Activated T-helper 2 cell treated with anti-CD3 and anti-CD28 coated beads, Interferon-gamma antibody, Interleukin-2, Interleukin-4, amounts not matched to agents 10 μg/mL and 5 μg/mL and 100 μg/mL, durations not matched to agents 14 hours and 24 hours and 36 hours (primary cell): ENCODE results near the gene DYNLT2. TPM values are rescaled to one million over a fixed set of nuclear protein-coding genes. Genes with fewer than 3 reads are reported as not detected.
"Not testable (repeated sequence)": the region's sequence is repeated elsewhere in the genome, so short reads cannot be mapped to it uniquely, and the experiment has no call there.

Experiments used
- DNase-seq: peaks from one replicate; pipeline ENCODE4 v3.0.0; 2021; ENCODE audit warnings: low spot score
- H3K27ac Mint-ChIP-seq: one replicate; pipeline ENCODE4 v1.8.0; 2021; ENCODE audit warnings: mixed read lengths
- H3K27me3 Mint-ChIP-seq: one replicate; pipeline ENCODE4 v1.8.0; 2021; ENCODE audit warnings: low read depth, mixed read lengths
- H3K36me3 Mint-ChIP-seq: one replicate; pipeline ENCODE4 v1.8.0; 2021; ENCODE audit warnings: low read depth, mixed read lengths
- H3K4me1 Mint-ChIP-seq: one replicate; pipeline ENCODE4 v1.8.0; 2021; ENCODE audit warnings: low read depth, mixed read lengths
- H3K4me3 Mint-ChIP-seq: one replicate; pipeline ENCODE4 v1.8.0; 2021; ENCODE audit warnings: low read depth, mild to moderate bottlenecking, moderate library complexity, mixed read lengths
- H3K9me3 Mint-ChIP-seq: one replicate; pipeline ENCODE4 v1.8.0; 2021; ENCODE audit warnings: mixed read lengths
- intact Hi-C: fragments of 100-400 bp; cut with micrococcal nuclease; formaldehyde crosslinking; loops from one replicate; pipeline ENCODE4 v1.15.1; 2023
- total RNA-seq: library from RNA; stranded (reverse); gene quantifications from 2 replicates; pipeline ENCODE4 v1.2.3, GENCODE V29; 2022

Gene DYNLT2
- total RNA-seq, 1 donor from 2014 or later: 2.1 TPM

GRCh38 chr6:169701311-169701953, 49.9 kb downstream of the DYNLT2 start:
- Mint-ChIP-seq H3K4me1 (peaks cover 37% of the 10 kb centered on the region), H3K27ac (peak overlapping the region; percentile 80), H3K4me3 (peak overlapping the region; percentile 88), H3K36me3 (peaks cover 34% of the 10 kb centered on the region), H3K9me3 (no peaks in the 10 kb centered on the region), H3K27me3 (no peaks in the 10 kb centered on the region)
- intact Hi-C loops: loop anchor here (5.0 kb wide), 1 partner anchor 169 kb away; no protein-coding TSS in a partner anchor
- no peak for DNase-seq

- intact Hi-C loops: loop anchor here (5.0 kb wide), 1 partner anchor 168 kb away; no protein-coding TSS in a partner anchor
- no peak for DNase-seq
- Mint-ChIP-seq H3K4me1 (peaks cover 29% of the 10 kb centered on the region), H3K27me3 (no peaks in the 10 kb centered on the region), H3K27ac (no peak overlapping the region), H3K36me3 (peaks cover 30% of the 10 kb centered on the region), H3K9me3 (no peaks in the 10 kb centered on the region), H3K4me3 (no peak overlapping the region)
Observed at GRCh38 chr6:169700296-169700695, 51.1 kb downstream of the DYNLT2 start.

GRCh38 chr6:169697115-169697514, 54.3 kb downstream of the DYNLT2 start:
- H3K9me3 Mint-ChIP-seq, intact Hi-C loops, H3K27me3 Mint-ChIP-seq, H3K27ac Mint-ChIP-seq, H3K4me3 Mint-ChIP-seq, DNase-seq: not testable (repeated sequence)
- peaks cover 11% of the 10 kb centered on the region for H3K4me1 Mint-ChIP-seq
- H3K36me3 Mint-ChIP-seq: peaks cover 19% of the 10 kb centered on the region

GRCh38 chr6:169695131-169695530, 56.2 kb downstream of the DYNLT2 start:
- H3K9me3 Mint-ChIP-seq: no peaks in the 10 kb centered on the region
- DNase-seq: no peak
- peaks cover 9% of the 10 kb centered on the region for H3K4me1 Mint-ChIP-seq
- no peaks in the 10 kb centered on the region for H3K27me3 Mint-ChIP-seq
- intact Hi-C loops: no loop called here
- no peak overlapping the region for H3K27ac Mint-ChIP-seq
- peaks cover 27% of the 10 kb centered on the region for H3K36me3 Mint-ChIP-seq
- H3K4me3 Mint-ChIP-seq: no peak overlapping the region

- no peak for DNase-seq
- Mint-ChIP-seq H3K4me3 (no peak overlapping the region), H3K4me1 (peaks cover 2% of the 10 kb centered on the region), H3K27me3 (no peaks in the 10 kb centered on the region), H3K9me3 (peaks cover 3% of the 10 kb centered on the region), H3K27ac (no peak overlapping the region), H3K36me3 (peaks cover 38% of the 10 kb centered on the region)
- intact Hi-C loops: no loop called here
Observed at GRCh38 chr6:169692516-169692915, 58.9 kb downstream of the DYNLT2 start.

GRCh38 chr6:169691260-169691659, 60.1 kb downstream of the DYNLT2 start:
- Mint-ChIP-seq H3K36me3 (peaks cover 47% of the 10 kb centered on the region), H3K27me3 (no peaks in the 10 kb centered on the region), H3K4me1 (peaks cover 2% of the 10 kb centered on the region), H3K4me3 (no peak overlapping the region), H3K27ac (no peak overlapping the region), H3K9me3 (peaks cover 11% of the 10 kb centered on the region)
- intact Hi-C loops: no loop called here
- no peak for DNase-seq

Other genes with a start within 250 kb of the DYNLT2 start
- 35.0 and 35.9 TPM in 2 replicates for gene WDR27, start 49.5 kb downstream of the DYNLT2 start, total RNA-seq
- gene C6orf120, start 49.4 kb downstream of the DYNLT2 start, total RNA-seq: 18.9 and 19.6 TPM in 2 replicates
- gene PHF10, start 27.1 kb downstream of the DYNLT2 start, total RNA-seq: 94.5 and 95.3 TPM in 2 replicates
- gene ERMARD, start 50 bp upstream of the DYNLT2 start, total RNA-seq: 24.5 and 25.9 TPM in 2 replicates